SIG-M5 treated with dmso at 0.1 percent for 504 hours (cell line): ENCODE results near the gene PPBP.
"Not testable (repeated sequence)": the region's sequence is repeated elsewhere in the genome, so short reads cannot be mapped to it uniquely, and the experiment has no call there.

ENCODE experiments used
- DNase-seq: peaks from one replicate; lab custom pipeline; 2025; ENCODE audit not compliant: unreplicated experiment; lab: John Stamatoyannopoulos, UW

Gene PPBP

DNA sequence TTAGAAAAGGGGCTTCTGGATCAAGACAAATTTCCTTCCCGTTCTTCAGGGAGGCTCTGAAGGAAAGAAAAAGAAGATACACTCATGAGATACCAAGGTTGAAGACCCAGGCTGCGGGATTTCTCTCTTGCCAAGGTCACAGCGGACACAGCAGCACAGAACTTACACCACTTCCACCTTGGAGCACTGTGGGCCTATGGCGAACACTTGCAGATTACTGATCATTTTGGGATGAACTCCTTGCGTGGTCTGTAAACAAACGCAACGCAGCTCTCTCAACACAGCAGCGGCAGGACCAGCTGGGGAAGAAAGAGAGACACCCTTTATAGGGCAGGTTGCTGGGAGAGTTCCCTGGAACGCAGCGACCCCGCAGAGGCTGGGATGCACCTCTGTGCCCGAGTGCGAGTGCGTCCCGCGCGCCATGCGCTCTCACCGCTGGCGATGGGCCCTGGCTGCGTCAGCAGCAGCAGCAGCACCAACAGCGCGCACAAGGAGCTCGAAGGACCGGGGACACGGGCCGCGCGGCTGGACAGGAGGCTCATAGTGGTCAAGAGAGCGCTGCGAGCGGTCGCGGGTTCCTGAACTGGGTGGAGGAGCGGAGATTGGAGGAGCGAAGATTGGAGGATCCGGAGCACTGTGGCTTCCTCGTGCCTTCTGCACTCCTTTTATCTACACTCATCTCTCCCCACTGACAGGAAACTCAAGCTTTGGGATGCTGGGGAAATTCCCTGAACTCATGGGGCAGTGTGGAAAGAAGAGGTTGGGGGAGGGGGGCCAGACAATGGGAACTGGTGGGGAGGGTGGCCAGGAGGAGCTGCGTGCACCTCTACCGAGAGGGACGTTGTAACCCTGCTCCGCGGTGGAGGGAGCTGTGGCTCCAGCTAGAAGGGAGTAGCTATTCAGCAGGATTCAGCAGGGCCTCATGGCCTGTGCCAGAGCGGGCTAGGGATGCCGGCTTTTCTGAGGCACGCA, 10.3 kb upstream of the PPBP start, which contains the start of gene CXCL5:
TSS of gene CXCL5 (minus strand) at position 638 of the 972 bp plus-strand sequence. CDS start at position 542, 96 bp downstream.
- DNase-seq: no peak

DNA sequence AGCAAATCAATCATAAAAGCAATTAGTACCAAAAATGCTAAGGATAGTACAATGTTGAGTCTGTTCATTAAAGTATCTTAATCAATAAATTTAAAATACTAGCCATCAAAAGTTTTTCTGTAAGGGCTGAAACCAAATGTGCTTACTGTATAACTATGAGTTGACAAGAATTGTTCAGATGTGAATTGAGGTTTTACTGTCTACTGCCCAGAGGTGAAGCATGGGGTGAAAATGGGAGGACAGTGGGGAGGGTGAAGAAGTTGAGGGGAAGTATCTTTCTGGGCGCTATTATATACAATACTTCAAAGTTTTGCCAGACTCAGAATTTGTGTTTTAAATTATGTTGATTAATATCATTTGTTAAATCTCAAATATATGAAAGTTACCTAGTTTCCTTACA, 4.1 kb upstream of the PPBP start:
- no peak for DNase-seq

DNA sequence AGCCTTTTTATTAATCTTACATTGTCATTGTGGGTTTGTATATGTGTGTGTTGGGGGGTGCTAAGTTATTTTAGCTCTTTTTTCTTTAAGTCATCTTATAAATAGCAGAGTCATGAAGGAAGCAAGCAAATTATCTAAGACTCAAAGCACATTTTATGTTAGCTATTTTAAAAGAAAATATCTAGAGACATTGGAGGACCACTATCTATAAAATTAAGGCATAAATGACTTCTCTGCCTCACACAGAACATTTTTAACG, 3.7 kb upstream of the PPBP start:
- DNase-seq: no peak

DNA sequence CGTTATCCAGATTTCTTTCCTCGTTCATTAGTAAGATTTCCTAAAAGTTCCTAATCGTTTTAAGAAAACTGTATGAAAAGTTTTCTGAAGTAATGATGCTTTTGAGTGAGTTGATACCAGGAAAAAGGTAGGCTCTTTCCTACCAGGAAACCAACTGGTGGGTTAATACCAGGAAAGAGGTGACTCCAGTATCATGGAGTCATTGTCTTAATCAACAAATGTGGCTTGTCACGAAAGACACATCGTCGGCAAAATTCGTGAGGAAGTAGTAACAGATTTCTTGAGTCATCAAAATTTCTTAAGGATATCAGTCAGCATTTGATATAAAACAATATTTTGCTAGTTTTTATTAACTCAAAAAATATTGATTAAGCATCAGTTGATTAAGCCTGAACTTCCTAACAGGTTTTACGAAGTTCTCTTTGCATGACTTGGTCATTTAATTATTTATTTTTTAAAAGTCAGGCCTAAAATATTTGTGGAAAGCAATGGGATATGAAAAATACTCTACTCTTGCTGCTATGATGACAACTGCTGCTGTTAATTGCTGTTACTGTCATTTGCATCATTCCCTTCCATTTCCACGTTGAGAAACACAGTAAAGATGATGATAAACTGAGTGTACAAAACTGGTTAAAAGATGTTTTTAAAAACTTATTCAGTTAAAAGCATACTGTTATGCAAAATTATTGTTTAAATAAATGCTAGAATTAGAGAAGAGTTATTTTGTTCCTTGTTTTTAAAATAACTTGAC, 3.2 kb upstream of the PPBP start:
- no peak for DNase-seq

DNA sequence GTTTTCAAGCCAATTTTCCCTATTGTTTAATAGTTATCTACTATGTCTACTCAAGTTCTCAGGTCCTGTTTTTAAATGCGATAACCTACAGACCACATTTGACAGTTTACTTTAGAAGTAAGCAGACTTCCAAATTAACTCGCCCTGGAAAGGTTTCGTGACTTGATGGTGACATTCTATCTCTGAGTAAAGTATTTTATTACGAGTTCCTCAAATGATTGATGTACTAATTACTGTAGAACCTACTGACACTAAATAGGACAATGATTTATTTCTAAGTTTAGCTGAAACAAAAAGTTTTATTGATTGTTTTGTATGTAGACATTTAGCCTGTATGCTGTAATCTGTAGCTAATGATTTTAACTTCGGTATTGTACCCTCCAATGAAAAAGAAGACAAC, 1.9 kb upstream of the PPBP start:
- no peak for DNase-seq

DNA sequence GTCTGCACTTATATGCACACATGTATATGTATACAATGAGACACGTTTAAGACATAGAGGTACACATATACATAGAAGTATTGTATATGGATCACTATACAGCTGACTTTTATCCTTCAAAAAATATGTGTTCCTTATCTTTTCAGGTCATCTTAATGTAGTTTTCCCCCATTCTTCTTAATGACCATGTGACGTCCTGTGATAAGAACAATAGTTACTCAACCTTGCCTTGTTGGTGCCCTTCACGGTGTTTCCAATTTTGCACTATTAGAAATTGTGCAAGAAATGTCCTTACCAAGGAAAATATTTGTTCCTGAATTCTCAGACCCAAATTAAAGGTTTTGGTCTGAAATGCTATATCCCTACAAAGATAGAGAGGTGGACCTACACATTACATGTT, 1.0 kb upstream of the PPBP start:
- DNase-seq: no peak

DNA sequence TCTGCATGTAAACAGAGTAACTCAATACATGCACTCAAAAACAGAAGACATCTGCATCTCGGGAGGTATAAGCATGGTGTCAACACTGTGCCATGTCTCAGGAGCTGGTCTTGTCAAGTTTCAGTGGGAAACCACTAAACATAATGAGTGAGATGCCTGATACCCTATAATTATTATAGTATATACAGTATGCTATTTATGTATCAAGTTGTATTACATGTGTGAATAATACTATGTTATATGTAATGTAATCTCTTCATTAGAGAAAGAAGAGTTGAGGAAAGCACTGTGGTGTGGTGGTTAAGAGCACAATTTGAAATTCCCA, 2.5 kb downstream of the PPBP start:
- no peak for DNase-seq

DNA sequence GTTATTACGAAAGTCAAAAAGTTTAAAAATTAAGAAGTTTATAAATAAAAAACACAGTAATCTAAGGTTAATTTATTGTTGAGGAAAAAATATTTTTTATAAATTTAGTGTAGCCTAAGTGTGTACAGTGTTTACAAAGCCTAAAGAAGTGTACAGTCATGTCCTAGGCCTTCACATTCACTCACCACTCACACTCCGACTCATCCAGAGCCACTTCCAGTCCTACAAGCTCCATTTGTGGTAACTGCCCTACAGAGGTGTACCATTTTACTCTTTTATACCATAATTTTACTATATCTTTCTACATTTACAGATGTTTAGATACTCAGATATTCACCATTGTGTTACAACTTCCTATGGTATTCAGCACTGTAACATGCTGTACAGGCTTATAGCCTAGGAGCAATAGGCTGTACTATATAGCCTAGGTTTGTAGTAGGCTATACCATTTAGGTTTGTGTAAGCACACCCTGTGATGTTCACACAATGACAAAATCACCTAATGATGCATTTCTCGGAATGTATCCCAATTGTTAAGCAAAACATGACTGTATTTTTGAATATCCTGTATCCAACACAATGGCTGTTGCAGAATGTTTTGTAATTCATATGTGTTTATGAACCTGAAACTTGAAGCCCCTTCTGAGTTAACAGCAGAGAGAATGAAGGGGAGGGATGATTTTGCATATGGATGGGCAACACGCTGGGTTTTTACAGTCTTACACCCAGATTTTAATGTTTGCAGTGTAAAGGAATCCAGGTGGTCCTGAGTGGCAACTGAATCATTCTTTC, 3.1 kb downstream of the PPBP start:
- no peak for DNase-seq

DNA sequence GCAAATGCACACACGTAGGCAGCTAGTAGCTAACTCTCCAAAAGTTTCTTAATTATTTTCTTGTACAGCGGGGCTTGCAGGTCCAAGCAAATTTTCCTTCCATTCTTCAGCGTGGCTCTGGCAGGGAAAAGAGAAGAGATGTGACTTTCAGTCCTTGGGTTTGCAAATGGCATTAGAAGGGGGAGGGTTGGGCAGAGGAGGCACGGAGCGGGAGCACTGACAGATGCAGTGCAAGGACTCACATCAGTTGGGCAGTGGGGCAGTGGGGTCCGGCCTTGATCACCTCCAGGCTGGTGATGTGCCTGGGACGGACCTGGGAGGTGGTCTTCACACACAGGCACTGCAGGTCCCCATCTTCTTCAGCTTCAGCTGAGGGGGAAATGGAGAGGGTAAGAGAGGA, 6.8 kb downstream of the PPBP start:
- DNase-seq: not testable (repeated sequence)

DNA sequence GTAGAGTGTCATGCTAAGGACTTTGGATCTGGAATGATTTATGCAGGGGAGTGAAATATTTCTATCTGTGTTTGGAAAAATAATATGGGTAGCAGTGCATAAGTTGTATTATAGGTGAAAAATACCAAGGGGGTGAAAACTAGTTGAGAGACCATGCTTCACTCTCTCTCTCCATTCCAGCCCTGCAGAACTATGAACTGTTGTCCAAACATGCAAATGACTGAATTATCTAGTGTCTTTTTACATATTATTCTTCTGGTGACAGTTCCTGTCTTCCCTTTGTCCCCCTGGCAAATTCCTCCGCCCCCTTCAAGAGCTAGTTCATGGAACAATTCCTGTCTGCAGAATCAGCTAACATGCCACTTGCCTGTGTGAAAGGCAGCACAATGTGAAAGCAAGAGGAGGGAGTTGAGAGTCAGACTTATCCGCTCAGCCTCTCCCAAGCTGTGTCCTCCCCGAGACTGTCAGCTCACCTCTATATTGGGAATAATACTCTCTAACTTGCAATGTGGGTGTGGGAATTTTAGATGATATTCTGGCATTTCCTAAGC, 8.5 kb downstream of the PPBP start:
- DNase-seq: no peak

DNA sequence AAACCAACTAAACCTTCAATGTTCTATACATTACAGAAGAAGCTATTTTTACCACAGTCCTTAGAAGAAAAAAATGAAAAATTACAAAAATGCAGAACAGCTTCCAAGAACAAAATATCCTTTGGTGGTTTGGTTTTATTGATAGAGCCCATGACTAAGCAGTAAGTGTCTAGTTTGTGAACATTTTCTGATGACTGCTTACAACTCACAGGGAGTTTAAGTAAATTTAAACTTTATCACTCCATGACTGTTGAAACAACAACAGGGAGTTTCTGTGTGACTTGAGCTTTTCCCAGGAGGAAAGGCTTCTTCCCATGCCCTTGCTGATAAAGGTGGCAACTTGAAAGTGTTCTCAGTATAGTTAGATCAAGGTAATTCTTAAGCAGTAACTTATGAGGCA, 9.1 kb downstream of the PPBP start:
- DNase-seq: no peak

DNA sequence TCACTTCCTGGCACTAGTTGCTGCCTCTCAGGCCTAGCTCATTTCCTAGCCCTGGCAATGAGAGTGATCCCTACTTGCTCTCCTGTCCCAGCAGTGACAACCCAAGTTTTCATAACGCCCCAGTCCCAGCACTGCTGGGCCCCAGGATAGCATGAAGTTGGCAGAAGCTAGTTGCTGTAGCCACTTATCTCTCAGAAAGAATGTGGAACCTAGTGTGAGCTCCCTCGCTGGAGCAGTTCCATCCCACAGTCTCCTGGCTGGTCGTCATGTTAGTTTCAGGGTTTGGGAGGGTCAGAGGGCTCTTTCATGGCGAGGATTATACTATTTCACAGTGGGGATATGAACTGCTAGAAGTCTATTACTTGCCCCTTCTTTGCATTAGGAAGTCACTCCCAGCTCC, 11.3 kb downstream of the PPBP start:
- DNase-seq: no peak

DNA sequence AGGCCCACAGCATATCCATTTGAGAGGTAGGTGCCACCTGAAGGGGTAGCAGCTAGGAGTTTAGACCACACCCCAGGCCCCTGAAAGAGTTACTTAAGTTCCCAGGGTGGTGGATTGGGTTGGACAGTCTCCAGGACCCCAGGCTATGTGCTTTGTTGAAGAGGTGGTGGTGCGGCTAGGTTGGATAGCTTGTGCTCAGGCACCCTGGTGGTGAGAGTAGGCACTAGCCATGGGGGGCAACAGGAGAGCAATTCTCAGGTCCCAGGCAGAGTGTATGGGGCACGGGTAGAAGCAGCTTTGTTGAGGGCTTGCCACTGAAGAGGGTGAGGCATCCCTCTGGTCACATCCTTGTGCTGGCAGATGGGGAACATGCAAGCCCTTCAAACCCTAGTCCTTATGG, 11.8 kb downstream of the PPBP start:
- DNase-seq: no peak

DNA sequence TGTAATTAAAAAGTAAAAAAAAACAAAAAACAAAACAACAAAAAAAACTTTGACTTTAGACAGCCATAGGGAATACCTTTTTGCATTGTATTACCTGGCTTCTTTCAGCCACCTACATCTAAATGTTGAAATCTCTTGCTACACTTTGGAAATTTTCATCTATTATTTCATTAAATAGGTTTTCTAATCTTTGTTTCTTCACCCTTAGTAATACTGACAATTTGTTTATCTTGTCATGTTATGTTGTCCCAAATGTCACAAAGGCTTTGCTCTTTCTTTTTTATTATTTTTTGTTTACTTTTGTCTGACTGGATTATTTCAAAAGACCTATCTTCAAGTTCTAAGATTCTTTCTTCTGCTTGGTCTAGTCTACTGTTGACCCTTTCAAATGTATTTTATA, 13.6 kb downstream of the PPBP start:
- no peak for DNase-seq

DNA sequence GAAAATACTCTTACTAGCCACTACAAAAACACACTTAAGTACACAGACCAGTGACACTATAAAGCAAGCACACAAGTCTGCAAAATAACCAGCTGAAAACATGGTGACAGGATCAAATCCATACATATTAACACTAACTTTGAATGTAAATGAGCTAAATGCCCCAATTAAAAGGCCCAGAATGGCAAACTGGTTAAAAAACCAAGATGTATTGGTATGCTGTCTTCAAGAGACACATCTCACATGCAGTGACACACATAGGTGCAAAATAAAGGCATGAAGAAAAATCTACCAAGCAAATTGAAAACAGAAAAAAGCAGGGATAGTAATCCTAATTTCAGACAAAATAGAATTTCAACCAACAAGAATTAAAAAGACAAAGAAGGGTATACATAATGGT, 17.0 kb downstream of the PPBP start:
- DNase-seq: no peak

DNA sequence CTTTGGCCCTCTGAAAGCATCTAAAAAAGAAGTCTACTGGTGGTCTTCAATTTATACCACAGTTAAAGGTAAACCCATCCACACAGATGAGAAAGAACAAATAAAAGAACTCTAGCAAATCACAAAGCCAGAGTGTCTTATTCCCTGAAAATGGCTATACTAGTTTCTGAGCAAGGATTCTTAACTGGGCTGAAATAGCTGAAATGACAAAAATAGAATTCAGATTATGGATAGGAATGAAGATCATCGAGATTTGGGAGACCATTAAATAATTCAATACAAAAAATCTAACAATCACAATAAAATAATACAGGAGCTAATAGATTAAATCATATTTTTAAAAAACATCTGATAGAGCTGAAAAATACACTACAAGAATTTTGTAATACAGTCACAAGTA, 18.0 kb downstream of the PPBP start:
- DNase-seq: no peak

DNA sequence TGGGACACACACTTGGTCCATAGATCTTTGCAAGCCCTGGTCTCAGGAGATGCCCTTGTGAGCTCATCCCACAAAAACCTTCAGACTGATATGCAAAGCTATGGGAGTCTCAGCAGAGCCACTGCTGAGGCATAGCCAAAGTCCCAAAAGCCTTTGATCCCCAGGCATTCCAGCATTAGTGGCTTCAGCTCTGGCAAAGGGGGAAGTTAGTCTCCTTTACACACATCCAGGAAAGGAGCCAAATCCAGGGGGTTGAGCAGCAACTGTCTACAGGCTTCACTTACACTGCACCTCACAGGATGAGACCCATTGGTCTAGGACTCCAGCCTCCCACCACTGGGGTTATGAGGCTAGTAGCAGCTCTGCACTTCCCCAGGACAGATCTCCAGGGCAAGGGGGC, 20.1 kb downstream of the PPBP start:
- no peak for DNase-seq

DNA sequence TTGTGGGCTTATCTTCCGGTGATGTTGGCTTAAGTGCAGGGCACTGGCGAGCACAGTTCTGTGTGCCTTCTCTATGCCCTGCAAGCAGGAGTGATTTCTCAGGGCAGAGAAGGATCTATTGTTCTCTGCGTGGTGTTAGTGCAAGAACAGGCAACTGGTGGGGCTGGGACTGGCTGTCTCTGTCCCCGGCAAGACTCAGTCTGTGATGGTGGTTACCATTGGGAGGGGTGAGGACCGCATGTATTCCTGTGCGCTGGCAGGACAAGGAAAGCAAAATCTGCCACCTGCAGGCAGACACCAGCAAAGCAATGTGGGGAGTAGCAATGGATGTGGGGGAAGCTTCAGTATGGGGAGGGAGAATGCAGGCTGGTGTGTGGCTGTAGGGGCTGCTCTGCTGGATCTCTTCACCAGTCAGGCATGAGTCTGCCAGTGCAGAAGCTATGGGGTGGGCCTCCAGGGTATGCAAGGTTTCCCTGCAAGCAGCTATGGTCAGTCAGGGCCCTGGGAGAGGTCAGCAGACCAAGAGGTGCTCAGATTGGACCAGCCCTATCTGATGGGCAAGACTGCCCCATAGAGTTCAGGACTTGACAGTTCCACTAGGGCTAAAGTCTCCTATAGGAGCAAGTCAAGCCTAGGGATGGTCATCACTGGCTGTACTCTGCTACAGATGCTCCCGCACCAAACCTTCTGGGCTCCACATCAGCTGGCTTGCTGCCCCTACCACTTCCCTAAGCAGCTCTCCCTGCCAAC, 23.0 kb downstream of the PPBP start:
- peak; percentile 9 for DNase-seq

DNA sequence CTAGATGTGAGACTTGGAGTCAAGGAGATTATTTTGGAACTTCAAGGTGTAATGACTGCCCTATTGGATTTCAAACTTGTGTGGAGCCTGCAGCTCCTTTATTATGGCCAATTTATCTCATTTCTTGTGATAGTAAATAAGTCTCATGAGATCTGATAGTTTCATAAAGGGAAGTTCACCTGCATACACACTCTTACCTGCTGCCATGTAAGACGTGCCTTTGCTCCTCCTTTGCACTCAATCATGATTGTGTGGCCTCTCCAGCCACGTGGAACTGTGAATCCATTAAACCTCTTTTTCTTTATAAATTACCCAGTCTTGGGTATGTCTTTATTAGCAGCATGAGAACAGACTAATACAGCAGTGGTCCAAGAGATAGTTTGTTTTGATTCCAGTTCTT, 25.3 kb downstream of the PPBP start:
- DNase-seq: no peak

DNA sequence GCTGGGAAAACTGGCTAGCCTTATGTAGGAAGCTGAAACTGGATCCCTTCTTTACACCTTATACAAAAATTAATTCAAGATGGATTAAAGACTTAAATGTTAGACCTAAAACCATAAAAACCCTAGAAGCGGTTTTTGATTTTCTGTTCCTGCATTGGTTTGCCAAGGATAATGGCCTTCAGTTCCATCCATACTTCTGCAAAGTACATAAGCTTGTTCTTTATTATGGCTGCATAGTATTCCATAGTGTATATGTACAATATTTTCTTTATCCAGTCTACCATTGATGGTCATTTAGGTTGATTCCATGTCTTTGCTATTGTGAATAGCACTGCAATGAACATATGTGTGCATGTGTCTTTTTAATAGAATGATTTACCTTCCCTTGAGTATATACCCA, 28.9 kb downstream of the PPBP start:
- DNase-seq: not testable (repeated sequence)

DNA sequence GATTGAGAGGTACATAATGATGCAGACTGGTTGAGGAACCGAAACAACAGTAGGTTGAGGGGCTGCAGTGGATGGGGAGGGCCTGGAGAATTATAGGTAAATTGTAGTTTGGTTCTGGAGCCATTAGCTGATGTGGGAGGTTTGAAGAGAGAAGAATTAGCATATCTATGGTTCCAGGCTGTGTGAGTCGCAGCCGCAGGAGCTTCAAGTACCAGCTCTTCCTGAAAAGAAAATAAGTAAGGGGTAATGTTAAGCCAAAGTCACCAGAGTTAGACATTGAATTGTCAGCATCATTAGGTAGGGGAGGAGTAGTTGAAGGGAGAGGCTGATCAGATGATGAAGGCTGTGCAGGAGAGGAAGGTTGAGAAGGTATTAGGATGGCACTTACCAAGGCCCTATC, 35.6 kb downstream of the PPBP start:
- DNase-seq: no peak
